ENCODE measurements around the gene NHSL2.
"Not testable (repeated sequence)": the region's sequence is repeated elsewhere in the genome, so short reads cannot be mapped to it uniquely, and the experiment has no call there.

Gene NHSL2

GRCh38 chrX:72052415-72053090, 141.9 kb downstream of the NHSL2 start:
- DNase-seq (ENCODE audit: extremely low spot score): no peak
- ChIA-PET CTCF (no interaction called here), POLR2A (no interaction called here)
- no peak for TF ChIP-seq CTCF (IDR thresholded peaks at IDR 0.05; ENCODE audit: control extremely low read depth, extremely low read depth, low read depth, missing control alignments)

- no peak for TF ChIP-seq CTCF (IDR thresholded peaks at IDR 0.05; ENCODE audit: control extremely low read depth, extremely low read depth, low read depth, missing control alignments)
- ChIA-PET CTCF (interaction anchor here (1.3 to 1.5 kb wide), 2 partner anchors 20 to 74 kb away, joined by 4 to 5 read pairs; no protein-coding TSS in a partner anchor), POLR2A (no interaction called here)
- no peak for DNase-seq (ENCODE audit: extremely low spot score)
Measured at GRCh38 chrX:72053508-72053907, 142.9 kb downstream of the NHSL2 start.

- no peak for DNase-seq (ENCODE audit: extremely low spot score)
- no peak for TF ChIP-seq CTCF (IDR thresholded peaks at IDR 0.05; ENCODE audit: control extremely low read depth, extremely low read depth, low read depth, missing control alignments)
- POLR2A ChIA-PET: no interaction called here
- CTCF ChIA-PET: interaction anchor here (1.5 kb wide), 1 partner anchor 72 kb away, joined by 5 read pairs; no protein-coding TSS in a partner anchor
Measured at GRCh38 chrX:72054779-72055489, 144.3 kb downstream of the NHSL2 start.

- CTCF ChIA-PET: interaction anchor here (1.2 kb wide), 1 partner anchor 70 kb away, joined by 4 read pairs; no protein-coding TSS in a partner anchor
- POLR2A ChIA-PET: no interaction called here
Measured at GRCh38 chrX:72057331-72057730, 146.7 kb downstream of the NHSL2 start.

GRCh38 chrX:72057849-72058248, 147.2 kb downstream of the NHSL2 start:
- TF ChIP-seq CTCF (IDR thresholded peaks at IDR 0.05; ENCODE audit: control extremely low read depth, extremely low read depth, low read depth, missing control alignments): no peak
- ChIA-PET CTCF (interaction anchor here (1.2 kb wide), 1 partner anchor 69 kb away, joined by 4 read pairs; no protein-coding TSS in a partner anchor), POLR2A (no interaction called here)
- DNase-seq (ENCODE audit: extremely low spot score): no peak

More at GRCh38 chrX:72057331-72057730, 146.7 kb downstream of the NHSL2 start:
- no peak for DNase-seq (ENCODE audit: extremely low spot score)
- TF ChIP-seq CTCF (IDR thresholded peaks at IDR 0.05; ENCODE audit: control extremely low read depth, extremely low read depth, low read depth, missing control alignments): no peak

GRCh38 chrX:72058346-72058745, 147.7 kb downstream of the NHSL2 start:
- CTCF ChIA-PET: interaction anchor here (1.2 kb wide), 1 partner anchor 69 kb away, joined by 4 read pairs; no protein-coding TSS in a partner anchor
- POLR2A ChIA-PET: not testable (repeated sequence)

More at GRCh38 chrX:72058346-72058745, 147.7 kb downstream of the NHSL2 start:
- not testable (repeated sequence) for DNase-seq (ENCODE audit: extremely low spot score)

Data from GM10248 (cell line).